ENCODE results near the gene UBAC2.
"Not testable (repeated sequence)": the region's sequence is repeated elsewhere in the genome, so short reads cannot be mapped to it uniquely, and the experiment has no call there.

Gene UBAC2

DNA sequence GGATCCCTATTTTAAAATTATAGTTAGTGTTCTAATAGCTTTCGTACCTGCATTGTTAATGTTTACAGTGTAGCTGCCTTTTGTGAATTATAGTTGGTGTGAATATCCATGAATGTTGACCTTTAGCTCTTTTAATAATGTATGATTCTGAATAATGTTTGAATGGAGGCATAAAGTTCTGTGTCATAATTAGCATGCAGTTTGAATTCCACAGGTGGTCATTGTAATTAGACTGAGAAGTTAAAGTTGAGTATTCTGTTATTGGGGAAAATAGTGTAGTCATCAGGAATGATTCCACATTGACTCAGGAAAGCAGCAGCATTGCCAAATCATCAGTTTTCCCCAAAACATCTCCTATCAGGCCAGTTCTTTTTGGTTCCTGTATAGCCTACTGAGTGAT, 45.4 kb downstream of the UBAC2 start:
- no peak for DNase-seq (ENCODE audit: low read depth in 2 of 2)

DNA sequence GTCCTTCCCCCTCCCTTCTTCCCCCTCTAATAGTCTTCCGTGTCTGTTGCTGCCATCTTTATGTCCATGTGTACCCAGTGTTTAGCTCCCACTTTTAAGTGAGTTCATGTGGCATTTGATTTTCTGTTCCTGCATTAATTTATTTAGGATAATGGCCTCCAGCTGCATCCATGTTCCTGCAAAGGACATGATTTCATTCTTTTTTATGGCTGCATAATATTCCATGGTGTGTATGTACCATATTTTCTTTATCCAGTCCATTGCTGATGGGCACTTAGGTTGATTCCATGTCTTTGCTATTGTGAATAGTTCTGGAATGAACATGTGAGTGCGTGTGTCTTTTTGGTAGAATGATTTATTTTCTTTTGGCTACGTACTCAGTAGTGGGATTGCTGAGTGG, 48.5 kb downstream of the UBAC2 start:
- not testable (repeated sequence) for DNase-seq (ENCODE audit: low read depth in 2 of 2)

DNA sequence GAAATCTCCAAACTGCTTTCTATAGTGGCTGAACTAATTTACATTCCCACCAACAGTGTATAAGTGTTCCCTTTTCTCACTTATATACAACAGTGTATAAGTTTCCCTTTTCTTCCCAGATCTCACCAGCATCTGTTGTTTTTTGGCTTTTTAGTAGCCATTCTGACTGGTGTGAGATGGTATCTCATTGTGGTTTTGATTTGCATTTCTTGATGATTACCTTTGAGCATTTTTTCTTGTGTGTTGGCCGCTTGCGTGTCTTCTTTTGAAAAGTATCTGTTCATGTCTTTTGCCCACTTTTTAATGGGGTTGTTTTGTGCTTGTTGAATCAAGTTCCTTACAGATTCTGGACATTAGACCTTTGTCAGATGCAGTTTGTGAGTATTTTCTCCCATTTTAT, 49.0 kb downstream of the UBAC2 start:
- DNase-seq (ENCODE audit: low read depth in 2 of 2): not testable (repeated sequence)

DNA sequence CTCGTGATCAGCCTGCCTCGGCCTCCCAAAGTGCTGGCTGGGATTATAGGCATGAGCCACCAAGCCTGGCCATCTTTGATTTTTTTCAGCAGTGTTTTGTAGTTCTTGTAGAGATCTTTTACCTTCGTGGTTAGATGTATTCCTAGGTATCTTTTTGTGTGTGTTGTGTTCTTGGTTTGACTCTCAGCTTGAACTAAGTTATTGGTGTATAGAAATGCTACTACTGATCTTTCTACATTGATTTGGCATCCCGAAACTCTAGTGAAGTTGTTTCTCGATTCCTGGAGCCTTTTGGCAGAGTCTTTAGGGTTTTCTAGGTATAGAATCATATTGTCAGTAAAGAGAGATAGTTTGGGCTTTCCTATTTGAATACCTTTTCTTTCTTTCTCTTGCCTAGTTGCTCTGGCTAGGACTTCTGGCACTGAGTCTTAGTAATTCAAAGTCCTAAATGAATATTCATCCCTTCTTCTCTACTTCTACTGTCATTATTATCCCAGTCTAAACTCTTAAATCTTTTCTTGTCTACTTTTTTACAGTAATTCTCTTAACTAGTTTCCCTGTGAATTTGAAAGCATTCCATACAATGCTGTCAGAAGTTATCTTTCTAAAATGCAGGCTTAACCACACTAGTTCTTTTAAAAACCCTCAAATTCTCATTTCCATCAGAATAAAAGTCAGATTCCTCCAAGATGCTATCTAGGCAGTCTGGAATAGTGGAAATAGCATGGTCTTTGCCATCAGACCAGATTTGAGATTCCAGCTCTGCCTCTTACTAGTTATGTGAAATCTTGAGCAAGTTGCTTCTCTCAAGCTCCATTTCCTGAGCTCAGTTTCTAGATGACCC, 50.5 kb downstream of the UBAC2 start:
- DNase-seq (ENCODE audit: low read depth in 2 of 2): no peak

DNA sequence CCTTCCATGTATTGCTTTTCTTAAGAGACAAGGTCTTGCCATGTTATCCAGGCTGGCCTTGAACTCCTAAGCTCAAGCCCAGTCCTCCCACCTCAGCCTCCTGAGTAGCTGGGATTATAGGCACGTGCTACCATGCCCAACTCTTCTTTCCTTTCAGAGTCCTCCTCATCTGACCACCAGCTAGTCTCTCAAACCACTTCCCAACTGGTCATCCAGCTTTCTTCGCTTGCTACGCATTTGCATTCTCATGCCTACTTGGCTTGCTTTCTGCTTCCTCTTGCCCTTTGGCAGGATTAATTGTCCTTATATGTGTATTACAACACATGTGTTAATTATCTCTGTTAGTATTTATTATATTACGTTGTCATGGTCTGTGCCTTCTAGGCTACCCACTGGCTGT, 51.3 kb downstream of the UBAC2 start:
- DNase-seq (ENCODE audit: low read depth in 2 of 2): no peak

DNA sequence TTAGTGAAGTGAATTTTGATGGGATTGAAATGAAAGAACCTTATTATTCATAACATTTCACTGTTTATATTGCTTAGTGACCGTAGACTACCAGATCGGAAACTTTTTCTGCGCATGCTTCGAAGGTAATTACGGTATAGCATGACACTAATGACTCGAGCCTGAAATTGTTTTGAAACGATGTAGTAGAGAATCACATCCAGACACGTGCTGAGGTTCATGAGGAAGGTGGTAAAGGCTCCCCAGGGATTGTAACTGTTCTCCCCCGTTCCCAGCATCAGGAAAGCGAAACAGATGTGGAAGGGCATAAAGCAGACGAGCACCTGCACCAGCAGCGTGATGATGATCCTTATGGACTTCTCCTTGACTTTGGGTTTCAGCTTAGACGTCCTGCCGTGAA, 54.2 kb downstream of the UBAC2 start:
- DNase-seq (ENCODE audit: low read depth in 2 of 2): no peak

DNA sequence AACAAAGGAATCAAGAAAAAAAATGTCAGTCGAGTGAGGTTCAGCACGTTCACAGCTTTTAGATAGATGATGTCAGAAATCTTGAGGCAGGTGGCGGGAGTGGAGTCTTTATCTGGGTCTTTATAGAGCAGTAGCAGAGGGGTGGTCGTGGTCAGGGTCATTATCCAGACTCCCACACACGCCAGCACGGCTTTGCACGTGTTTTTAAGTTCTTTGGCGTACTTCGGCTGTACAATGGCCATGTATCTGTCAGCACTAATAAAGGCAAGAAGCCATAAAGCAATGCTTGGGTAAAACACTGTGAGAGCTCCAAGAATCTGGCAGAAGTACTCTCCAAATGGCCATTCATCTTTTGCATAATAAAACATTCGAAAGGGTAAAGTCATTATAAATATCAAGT, 54.6 kb downstream of the UBAC2 start:
- no peak for DNase-seq (ENCODE audit: low read depth in 2 of 2)

DNA sequence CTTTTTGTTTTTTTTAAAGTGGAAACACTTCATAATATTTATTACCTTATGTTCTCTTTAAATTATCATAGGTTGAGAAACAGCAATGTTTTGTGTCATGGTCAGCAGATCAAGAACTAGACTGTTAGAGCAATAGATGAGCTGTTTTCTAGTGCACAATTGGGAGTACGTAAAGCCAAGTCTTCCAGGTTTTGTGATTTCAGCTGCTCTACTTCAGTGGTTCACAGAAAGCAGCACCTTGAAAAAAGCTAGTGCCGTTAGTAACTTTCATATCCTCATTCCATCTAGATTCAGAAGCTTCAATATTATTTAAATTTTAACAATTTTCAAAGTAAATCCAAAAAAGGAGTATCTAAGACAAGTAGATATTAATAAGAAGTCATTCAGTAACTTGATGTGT, 55.6 kb downstream of the UBAC2 start:
- DNase-seq (ENCODE audit: low read depth in 2 of 2): no peak

DNA sequence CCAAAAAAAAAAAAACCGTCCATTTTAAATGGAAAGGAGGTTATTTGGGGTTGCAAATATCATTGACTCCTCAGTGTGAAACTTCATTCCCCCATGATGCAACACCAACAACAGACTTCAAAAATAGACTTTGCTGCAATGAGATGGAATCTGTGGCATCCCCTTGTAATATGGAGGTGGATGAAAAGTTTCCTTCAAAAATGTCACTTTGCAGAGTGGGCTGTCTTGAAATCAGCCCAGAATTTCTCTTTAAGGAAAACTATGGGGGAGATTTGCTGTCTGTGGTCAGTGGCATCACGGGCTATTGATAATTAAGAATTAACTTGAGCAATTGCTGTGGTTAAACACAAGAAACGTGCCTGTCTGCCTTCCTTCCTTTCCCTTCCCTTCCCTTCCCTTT, 56.1 kb downstream of the UBAC2 start:
- no peak for DNase-seq (ENCODE audit: low read depth in 2 of 2)

DNA sequence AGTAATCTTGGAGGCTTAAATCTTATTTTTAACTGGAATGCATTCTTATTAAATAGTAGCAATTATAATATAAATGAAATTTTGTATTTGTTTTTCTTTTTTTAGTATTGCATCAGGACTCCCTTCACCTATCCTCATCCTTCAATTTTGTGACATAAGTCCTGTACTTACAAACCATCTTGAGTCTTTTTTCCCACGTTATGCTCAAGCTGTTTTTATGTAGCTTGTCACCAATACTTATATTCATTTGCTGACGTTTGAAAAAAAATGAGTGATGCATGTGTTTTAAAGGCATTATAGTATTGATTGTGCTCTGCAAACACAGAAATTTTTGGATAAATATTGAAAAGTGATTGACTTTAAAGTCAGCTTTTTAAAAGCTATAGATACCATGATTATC, 56.6 kb downstream of the UBAC2 start:
- DNase-seq (ENCODE audit: low read depth in 2 of 2): no peak

DNA sequence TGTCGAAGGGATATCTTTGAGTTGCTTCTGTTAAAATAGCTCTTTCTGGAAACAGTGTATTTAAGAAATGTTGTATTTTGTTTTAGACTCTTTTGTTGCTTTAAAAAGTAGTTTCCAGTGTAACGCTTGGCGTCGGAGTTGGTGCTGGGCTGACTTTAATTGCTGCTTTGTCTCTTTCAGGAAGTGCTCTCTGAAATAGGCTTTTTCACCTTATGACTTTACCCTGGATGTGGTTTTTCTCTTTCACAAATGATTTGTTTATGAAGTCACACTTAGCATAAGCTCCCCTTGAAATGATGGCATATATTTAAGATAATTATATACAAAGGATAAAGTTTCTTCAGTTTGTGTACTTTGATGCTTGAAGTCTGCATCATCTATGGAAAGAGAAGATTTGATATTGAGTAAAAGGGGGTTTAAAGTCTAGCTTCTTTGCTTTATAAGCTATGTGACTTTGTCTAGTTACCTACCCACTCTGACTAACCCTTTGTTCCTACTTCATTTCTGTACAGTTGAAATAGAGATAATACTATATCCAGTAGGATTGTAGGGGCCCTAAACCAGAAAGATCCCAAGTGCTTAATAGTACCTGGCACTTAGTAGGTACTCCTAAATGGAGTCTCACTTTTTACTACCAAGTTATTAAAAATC, 57.7 kb downstream of the UBAC2 start, which contains the start of gene GPR18:
Gene GPR18, minus strand, starts transcription at position 170 of the 651 bp plus-strand sequence. CDS start 2,507 bp downstream, outside the sequence.
- DNase-seq (ENCODE audit: low read depth in 2 of 2): no peak

DNA sequence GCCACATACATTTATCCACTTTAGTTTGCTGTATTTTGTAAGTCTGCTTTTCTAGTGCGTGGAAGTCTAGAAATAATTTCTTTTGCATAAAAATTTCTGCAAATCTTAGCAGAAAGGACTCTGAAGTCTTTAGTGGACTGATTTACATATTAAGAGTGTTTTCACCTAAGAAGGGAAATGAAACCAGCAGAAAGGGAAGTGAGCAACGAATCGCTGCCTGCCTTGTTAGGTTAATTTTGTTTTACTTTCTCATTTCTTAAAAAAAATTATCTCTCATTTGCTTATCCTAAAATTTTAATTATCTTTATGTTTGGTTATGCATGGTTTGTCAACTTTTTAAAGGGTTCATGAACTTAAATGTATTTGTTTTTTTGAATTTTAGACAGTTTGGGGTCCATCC, 58.3 kb downstream of the UBAC2 start:
- DNase-seq (ENCODE audit: low read depth in 2 of 2): no peak

DNA sequence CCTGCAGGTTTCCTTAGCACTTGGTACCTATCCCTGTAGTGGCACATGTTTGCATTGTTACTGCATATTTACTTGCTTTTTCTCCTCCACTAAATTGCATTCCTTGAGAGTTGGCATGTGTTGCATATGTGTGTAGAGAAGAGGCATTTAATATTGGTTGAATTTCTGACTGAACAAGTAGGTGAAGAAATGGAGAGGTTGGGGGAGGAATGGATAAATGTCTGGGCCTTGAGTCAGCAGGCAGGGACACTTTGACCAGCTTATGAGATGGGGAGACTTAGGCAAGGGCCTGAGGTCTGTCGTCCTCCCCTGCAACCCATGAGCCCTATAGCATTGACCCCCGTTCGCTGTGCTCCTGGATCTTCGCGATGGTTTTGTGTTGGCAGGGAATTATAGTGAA, 59.6 kb downstream of the UBAC2 start:
- DNase-seq (ENCODE audit: low read depth in 2 of 2): no peak

DNA sequence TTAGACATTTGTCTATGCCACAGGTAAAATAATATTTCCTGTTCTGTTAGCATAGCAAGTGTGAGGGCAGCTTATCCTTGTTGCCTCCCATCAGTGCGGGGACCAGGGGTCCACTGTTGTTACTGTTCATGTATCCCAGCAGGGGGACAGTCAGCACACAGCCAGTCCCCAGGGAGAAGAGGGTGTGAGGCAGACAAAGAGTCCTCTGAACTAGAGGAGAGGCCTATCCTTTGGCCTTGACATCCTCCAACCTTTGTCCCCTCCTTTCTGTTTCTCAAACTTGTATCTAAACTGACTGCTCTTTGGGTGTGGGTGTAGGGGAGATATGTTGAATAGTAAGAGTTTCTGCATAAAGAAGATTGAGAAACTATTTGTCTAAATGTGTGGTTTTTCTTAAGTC, 60.4 kb downstream of the UBAC2 start:
- no peak for DNase-seq (ENCODE audit: low read depth in 2 of 2)

DNA sequence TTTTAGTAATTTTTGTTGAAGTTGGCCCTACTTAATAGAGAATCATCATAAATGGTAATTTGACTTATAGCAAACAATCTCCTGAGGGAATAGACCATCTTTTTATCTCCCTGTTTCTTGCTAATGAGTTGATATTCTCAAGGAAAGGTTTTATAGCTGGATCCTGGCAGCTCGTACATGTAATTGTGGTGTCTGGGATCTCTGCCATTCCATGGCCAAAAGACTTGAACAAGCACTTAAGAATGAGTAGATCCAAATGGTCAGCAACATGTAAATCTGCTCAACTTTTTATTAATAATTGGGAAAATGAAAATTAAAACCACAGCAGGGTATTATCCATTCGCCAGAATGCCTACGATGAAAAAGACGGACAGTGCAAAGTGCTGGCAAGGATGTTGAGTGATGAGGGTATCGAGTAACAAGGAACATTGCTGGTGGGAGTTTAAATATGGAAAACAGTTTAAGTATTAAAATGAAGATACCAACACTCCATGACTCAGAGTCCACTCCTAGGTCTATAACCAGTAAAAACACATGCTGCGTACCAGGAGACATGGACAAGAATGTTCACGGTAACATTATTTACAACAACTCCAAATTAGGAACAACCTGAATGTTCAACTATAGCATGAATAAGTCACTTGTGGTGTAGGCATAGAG, 62.6 kb downstream of the UBAC2 start:
- no peak for DNase-seq (ENCODE audit: low read depth in 2 of 2)

DNA sequence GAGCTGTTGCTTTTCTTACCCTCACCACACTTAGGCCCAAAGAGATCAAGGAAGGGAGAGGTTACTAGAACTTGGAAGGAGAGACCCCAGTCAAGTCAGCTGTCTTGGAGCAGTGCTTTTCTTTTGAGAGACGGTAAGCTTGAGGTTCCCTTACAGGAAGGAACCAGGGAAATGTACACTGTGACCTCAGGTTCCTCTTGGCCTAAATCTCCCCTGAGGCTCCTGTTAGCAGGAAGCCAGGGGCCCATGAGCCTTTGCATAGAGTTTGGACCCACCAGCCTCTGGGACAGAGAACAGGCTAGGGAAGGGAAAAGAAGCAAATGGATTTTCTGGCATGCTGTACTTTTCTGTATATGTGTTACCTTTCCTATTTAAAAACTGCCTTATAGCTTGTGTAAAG, 63.4 kb downstream of the UBAC2 start:
- no peak for DNase-seq (ENCODE audit: low read depth in 2 of 2)

DNA sequence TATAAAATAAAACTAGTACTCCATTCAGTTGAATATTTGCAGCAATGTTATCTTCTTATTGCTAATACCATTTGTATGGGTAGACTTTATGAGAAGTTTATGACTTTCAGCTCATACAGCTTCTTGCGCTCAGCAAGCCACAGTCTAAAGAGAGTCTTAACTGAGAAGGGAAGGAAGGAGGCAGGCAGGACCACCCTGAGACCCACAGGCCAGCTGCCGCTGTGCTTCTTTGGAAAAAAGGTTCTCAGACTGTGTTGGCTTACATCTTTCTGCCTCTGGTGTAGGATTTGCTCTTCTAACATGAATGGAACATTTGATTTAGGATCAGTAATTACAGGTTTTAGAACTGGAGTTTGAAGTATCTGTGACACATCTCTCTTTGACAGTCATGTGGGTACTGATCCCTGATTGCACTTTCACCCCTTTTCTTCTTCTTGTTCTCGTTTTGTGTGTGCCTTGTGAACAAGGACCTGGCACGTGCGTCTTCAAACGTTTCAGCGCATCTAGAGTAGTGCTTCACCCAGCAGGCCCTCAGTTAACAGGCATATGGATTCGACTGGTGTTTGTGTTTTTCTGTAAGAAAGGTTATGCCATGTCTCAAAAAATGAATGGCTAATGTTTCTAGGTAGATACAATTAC, 64.6 kb downstream of the UBAC2 start:
- DNase-seq (ENCODE audit: low read depth in 2 of 2): no peak

DNA sequence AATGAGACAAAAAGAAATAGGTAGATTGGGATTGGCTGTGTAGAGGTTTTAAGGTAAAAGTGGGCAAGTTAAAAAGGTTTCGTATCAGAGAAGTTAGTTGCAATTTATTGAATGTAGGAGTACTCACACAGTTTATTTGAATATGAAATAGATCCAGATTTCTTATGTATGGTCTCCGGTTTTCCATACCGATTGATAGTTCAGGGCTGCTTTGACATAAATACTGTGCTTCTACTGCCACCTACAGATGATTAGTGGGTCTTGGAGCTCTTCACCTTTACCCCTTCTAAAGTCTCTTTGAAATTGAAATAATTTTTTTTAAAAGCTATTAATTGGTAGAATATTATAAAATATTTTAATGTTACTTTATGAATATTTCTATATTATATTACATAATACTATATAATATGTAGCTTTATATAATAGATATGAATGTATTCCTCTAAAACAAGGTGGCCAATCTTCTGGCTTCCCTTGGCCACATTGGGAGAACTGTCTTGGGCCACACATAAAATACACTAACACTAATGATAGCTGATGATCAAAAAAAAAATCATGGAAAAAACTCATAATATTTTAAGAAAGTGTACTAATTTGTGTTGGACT, 65.3 kb downstream of the UBAC2 start:
- DNase-seq (ENCODE audit: low read depth in 2 of 2): no peak

DNA sequence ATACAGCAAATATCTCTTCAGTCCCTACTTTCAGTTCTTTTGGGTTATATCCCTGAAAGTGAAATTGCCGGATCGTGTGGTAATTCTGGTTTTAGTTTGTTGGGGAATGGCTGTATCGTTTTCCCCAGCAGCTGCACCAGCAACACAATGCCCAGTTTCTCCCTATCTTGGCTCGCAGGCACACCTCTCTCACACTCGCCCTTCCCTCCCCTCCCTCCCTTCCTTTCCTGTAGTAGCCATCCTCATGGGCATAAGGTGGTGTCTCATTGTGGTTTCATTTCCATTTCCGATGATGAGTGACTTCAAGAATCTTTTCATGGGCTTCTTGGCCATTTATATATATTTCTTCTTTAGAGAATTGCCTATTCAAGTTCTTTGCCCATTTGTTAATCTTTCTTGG, 66.2 kb downstream of the UBAC2 start:
- no peak for DNase-seq (ENCODE audit: low read depth in 2 of 2)

DNA sequence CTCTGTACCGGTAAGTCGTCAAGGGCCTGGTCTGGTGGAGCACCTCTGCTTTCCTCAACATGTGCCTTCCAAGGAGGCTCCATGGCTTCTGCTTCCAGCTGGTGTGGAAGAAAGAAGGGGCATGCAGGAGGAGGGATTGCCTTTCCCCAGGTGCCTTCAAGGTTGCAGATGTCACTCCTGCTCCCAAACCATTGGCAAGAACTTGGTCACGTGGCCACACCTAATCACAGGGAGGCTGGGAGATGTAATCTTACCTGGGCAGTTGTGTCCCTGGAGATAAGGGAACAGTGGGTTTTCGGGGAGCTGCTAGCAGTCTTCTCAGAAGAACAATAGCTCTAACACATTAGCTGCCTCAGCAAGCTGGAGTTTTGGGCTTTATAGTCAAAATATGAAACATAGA, 67.3 kb downstream of the UBAC2 start:
- no peak for DNase-seq (ENCODE audit: low read depth in 2 of 2)

DNA sequence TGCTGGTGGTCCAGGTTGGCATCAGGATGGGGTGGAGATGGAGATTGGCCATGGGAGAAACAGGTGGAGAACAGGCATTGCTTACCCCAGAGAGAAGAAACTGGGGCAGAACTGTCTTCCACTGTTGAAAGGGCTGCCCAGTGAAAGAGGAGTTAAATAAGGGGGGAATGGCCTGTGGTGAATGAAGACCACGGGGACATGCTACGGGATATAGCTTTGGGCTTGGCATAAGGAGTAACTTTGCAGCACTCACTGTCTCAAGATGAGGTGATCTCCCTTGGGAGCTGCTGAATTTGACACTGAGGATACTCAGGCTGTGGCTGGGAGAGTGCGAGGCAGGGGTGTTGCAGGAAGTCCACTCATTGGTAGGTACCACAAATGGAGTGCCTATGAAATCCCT, 68.2 kb downstream of the UBAC2 start:
- DNase-seq (ENCODE audit: low read depth in 2 of 2): no peak

DNA sequence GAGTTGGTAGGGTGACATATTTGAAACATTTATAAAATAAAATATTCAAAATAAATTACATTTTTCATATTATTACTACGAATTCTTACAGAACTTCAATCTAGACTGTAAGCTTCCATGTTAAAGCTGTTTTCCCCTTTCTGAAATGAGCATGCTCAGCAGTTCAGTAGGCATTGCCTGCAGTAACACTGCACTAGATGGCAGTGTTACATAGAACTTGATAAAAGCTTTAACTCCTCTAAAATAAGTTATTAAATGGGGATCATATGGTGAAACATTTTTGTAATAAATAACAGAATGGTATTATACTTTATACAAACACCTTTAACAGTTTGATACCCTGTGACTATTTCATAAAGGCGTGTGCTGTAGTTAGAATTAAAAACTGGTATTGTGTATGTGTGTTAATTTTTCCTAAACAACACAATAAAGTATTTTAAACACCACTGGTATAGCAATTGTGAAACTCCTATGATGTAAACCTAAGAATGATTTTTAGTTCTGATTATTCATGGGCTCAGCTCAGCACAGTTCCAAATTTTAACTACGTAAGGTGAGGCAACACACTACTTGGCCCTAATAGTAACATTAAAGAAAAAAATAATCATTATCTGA, 69.1 kb downstream of the UBAC2 start:
- no peak for DNase-seq (ENCODE audit: low read depth in 2 of 2)
